HTERT RPE-1 (cell line): Measurements from ENCODE around the gene DNAJB6.

ENCODE experiments used
- in situ Hi-C: fragments of 300-500 bp; cut with MboI; formaldehyde crosslinking; loops from 4 replicates; pipeline ENCODE4 v1.14.3; 2020; ENCODE audit warnings: low sequenced_read_pairs

DNAJB6 gene

GRCh38 chr7:157336383-157337315, at the start of gene DNAJB6:
Gene DNAJB6, plus strand, starts transcription at chr7:157337004. Its CDS starts 21,569 bp downstream, at chr7:157358573.
- in situ Hi-C loops = no loop called here

GRCh38 chr7:157291404-157292080, 45.3 kb upstream of the DNAJB6 start:
- in situ Hi-C loops = no loop called here

- in situ Hi-C loops = no loop called here
These were observed 44.5 kb upstream of the DNAJB6 start for GRCh38 chr7:157292258-157292657.

- in situ Hi-C loops = no loop called here
These were observed 43.9 kb upstream of the DNAJB6 start for GRCh38 chr7:157292770-157293412.

- in situ Hi-C loops = no loop called here
These were observed 43.4 kb upstream of the DNAJB6 start for GRCh38 chr7:157293413-157293788.

- in situ Hi-C loops = no loop called here
These were observed 42.0 kb upstream of the DNAJB6 start for GRCh38 chr7:157294773-157295172.

- in situ Hi-C loops = no loop called here
These were observed 41.5 kb upstream of the DNAJB6 start for GRCh38 chr7:157295338-157295737.

GRCh38 chr7:157297185-157297584, 39.6 kb upstream of the DNAJB6 start:
- in situ Hi-C loops = no loop called here

- in situ Hi-C loops = no loop called here
These were observed 37.5 kb upstream of the DNAJB6 start for GRCh38 chr7:157299317-157299612.

- in situ Hi-C loops = no loop called here
These were observed 37.0 kb upstream of the DNAJB6 start for GRCh38 chr7:157299613-157300368.

GRCh38 chr7:157300369-157300825, 36.4 kb upstream of the DNAJB6 start:
- in situ Hi-C loops = no loop called here

GRCh38 chr7:157301610-157302120, 35.1 kb upstream of the DNAJB6 start:
- in situ Hi-C loops = no loop called here

- in situ Hi-C loops = no loop called here
These were observed 29.7 kb upstream of the DNAJB6 start for GRCh38 chr7:157306846-157307838.

GRCh38 chr7:157309988-157310668, 26.7 kb upstream of the DNAJB6 start:
- in situ Hi-C loops = no loop called here

- in situ Hi-C loops = no loop called here
These were observed 26.1 kb upstream of the DNAJB6 start for GRCh38 chr7:157310676-157311185.

GRCh38 chr7:157312941-157313340, 23.9 kb upstream of the DNAJB6 start:
- in situ Hi-C loops = no loop called here

GRCh38 chr7:157313645-157314044, 23.2 kb upstream of the DNAJB6 start:
- in situ Hi-C loops = no loop called here

GRCh38 chr7:157318015-157318706, 18.6 kb upstream of the DNAJB6 start:
- in situ Hi-C loops = no loop called here
